Erythroblast (primary cell): Measurements from ENCODE around the gene SPRR3.

Experiments used
- DNase-seq, 2 experiments: peaks; one replicate each; lab custom pipeline; 2025; lab: John Stamatoyannopoulos, UW
- GATA1 ChIP-seq: IDR thresholded peaks from 2 replicates; pipeline ENCODE4 v1.6.1; 2011; ENCODE audit warnings: low read depth, mild to moderate bottlenecking, control low read depth, low read length, moderate library complexity
- POLR2A ChIP-seq: IDR thresholded peaks from 2 replicates; pipeline ENCODE4 v1.6.1; 2011; ENCODE audit warnings: mild to moderate bottlenecking, low read length

Gene SPRR3

GRCh38 chr1:152970495-152970894 lies 31.1 kb upstream of the SPRR3 start, which contains the start of gene SPRR4:
Gene SPRR4, plus strand, starts transcription at chr1:152970648. Its CDS starts 1,243 bp downstream, at chr1:152971891.
- no peak for TF ChIP-seq POLR2A
- no peak for DNase-seq

- TF ChIP-seq GATA1 (no peak), POLR2A (no peak)
- DNase-seq = no peak
Measured at GRCh38 chr1:152972196-152972886, 29.2 kb upstream of the SPRR3 start.

- TF ChIP-seq GATA1 = no peak
- no peak for TF ChIP-seq POLR2A
- no peak for DNase-seq
Measured at GRCh38 chr1:152976688-152977087, 24.9 kb upstream of the SPRR3 start.

- no peak for DNase-seq
- TF ChIP-seq POLR2A (no peak), GATA1 (no peak)
Measured at GRCh38 chr1:152977614-152978013, 23.9 kb upstream of the SPRR3 start.

GRCh38 chr1:152980676-152981075 lies 20.9 kb upstream of the SPRR3 start:
- no peak for DNase-seq
- TF ChIP-seq GATA1 (no peak), POLR2A (no peak)

- DNase-seq = no peak
- TF ChIP-seq GATA1 (no peak), POLR2A (no peak)
Measured at GRCh38 chr1:152981146-152981871, 20.2 kb upstream of the SPRR3 start.

- no peak for DNase-seq
- no peak for TF ChIP-seq GATA1
- no peak for TF ChIP-seq POLR2A
Measured at GRCh38 chr1:152982076-152982475, 19.5 kb upstream of the SPRR3 start.

GRCh38 chr1:152983234-152983633 lies 18.3 kb upstream of the SPRR3 start:
- no peak for TF ChIP-seq GATA1
- no peak for TF ChIP-seq POLR2A
- DNase-seq = no peak

- no peak for DNase-seq
- no peak for TF ChIP-seq POLR2A
- no peak for TF ChIP-seq GATA1
Measured at GRCh38 chr1:152983743-152984142, 17.8 kb upstream of the SPRR3 start, which contains the start of gene SPRR1A. Gene SPRR1A, plus strand, starts transcription at chr1:152984081. Its CDS starts 1,150 bp downstream, at chr1:152985231.

GRCh38 chr1:152986578-152986977 lies 15.0 kb upstream of the SPRR3 start:
- no peak for DNase-seq
- TF ChIP-seq POLR2A = no peak

- no peak for DNase-seq
Measured at GRCh38 chr1:152993186-152993585, 8.4 kb upstream of the SPRR3 start.

GRCh38 chr1:152995842-152996241 lies 5.7 kb upstream of the SPRR3 start:
- no peak for TF ChIP-seq POLR2A
- no peak for TF ChIP-seq GATA1
- DNase-seq = no peak

More at GRCh38 chr1:152993186-152993585, 8.4 kb upstream of the SPRR3 start:
- no peak for TF ChIP-seq GATA1

GRCh38 chr1:152996633-152997400 lies 4.7 kb upstream of the SPRR3 start:
- DNase-seq = no peak
- TF ChIP-seq POLR2A (no peak), GATA1 (no peak)

- DNase-seq = no peak
- TF ChIP-seq POLR2A = no peak
- TF ChIP-seq GATA1 = no peak
Measured at GRCh38 chr1:152997901-152998300, 3.6 kb upstream of the SPRR3 start.
